SU-DHL-6 (cell line): ENCODE measurements around the gene SALL3.

Source experiments
- H2AFZ ChIP-seq: fragments of 200-600 bp; sonication (generic); 2 replicates; pipeline ENCODE4 v1.6.1; 2014; ENCODE audit warnings: low read depth, mild to moderate bottlenecking, moderate library complexity, mixed read lengths, antibody characterized with exemption, low read length; ENCODE audit not compliant: severe bottlenecking
- H3F3A ChIP-seq: fragments of 200-600 bp; shearing (Covaris generic); 2 replicates; pipeline ENCODE4 v1.6.0; 2016; ENCODE audit warnings: antibody characterized with exemption, mild to moderate bottlenecking; ENCODE audit not compliant: insufficient read depth
- H3K27ac ChIP-seq: fragments of 200-600 bp; sonication (generic); 2 replicates; pipeline ENCODE4 v1.5.1; 2016; ENCODE audit warnings: low read depth, mild to moderate bottlenecking, low read length, moderate library complexity, mixed read lengths
- H3K27me3 ChIP-seq: fragments of 200-600 bp; sonication (generic), shearing (Covaris generic); 2 replicates; pipeline ENCODE4 v1.6.0; 2014; ENCODE audit warnings: mild to moderate bottlenecking, low read length
- H3K36me3 ChIP-seq: fragments of 200-600 bp; sonication (generic); 2 replicates; pipeline ENCODE4 v1.6.1; 2014; ENCODE audit warnings: mild to moderate bottlenecking, low read length, mixed read lengths
- H3K4me2 ChIP-seq: fragments of 300-600, 200-600 bp; shearing (Covaris generic), sonication (generic); 2 replicates; pipeline ENCODE4 v1.6.0; 2014; ENCODE audit warnings: low read length, low read depth, mild to moderate bottlenecking; ENCODE audit not compliant: poor library complexity, severe bottlenecking
- H3K4me3 ChIP-seq: fragments of 200-600 bp; sonication (generic); 2 replicates; pipeline ENCODE4 v1.5.1; 2014; ENCODE audit warnings: antibody characterized with exemption, low read length, mild to moderate bottlenecking, mixed read lengths; ENCODE audit not compliant: insufficient read depth, poor library complexity, severe bottlenecking
- H3K79me2 ChIP-seq: fragments of 200-600 bp; sonication (generic); 2 replicates; pipeline ENCODE4 v1.6.1; 2014; ENCODE audit warnings: mild to moderate bottlenecking, low read length, moderate library complexity; ENCODE audit not compliant: insufficient read depth
- H3K9ac ChIP-seq: fragments of 200-600 bp; sonication (generic); 2 replicates; pipeline ENCODE4 v1.7.0; 2014; ENCODE audit warnings: mild to moderate bottlenecking, low read length
- H3K9me2 ChIP-seq: fragments of 200-600 bp; sonication (generic); replicated peaks from 2 replicates; pipeline ENCODE4 v1.6.1; 2014; ENCODE audit warnings: low read length; ENCODE audit not compliant: insufficient read depth
- H3K9me3 ChIP-seq: fragments of 200-600 bp; sonication (generic); 2 replicates; pipeline ENCODE4 v1.6.1; 2014; ENCODE audit warnings: low read length, mixed read lengths; ENCODE audit not compliant: insufficient read depth
- H4K20me1 ChIP-seq: fragments of 200-600 bp; sonication (generic); 2 replicates; pipeline ENCODE4 v1.6.1; 2014; ENCODE audit warnings: low read depth, mild to moderate bottlenecking, antibody characterized with exemption, low read length, moderate library complexity, mixed read lengths
- CTCF ChIP-seq: fragments of 200-600 bp; sonication (generic); IDR thresholded peaks from one replicate; pipeline ENCODE4 v1.5.1; 2017; ENCODE audit warnings: antibody characterized with exemption, mild to moderate bottlenecking, low read length, moderate library complexity; ENCODE audit not compliant: insufficient read depth, poor library complexity, severe bottlenecking
- EZH2phosphoT487 ChIP-seq: fragments of 200-600 bp; sonication (generic), shearing (Covaris generic); conservative IDR thresholded peaks from 2 replicates; pipeline ENCODE4 v1.6.1; 2018; ENCODE audit warnings: mild to moderate bottlenecking, antibody characterized with exemption, low read length, moderate library complexity, mixed read lengths

SALL3 gene

DNA sequence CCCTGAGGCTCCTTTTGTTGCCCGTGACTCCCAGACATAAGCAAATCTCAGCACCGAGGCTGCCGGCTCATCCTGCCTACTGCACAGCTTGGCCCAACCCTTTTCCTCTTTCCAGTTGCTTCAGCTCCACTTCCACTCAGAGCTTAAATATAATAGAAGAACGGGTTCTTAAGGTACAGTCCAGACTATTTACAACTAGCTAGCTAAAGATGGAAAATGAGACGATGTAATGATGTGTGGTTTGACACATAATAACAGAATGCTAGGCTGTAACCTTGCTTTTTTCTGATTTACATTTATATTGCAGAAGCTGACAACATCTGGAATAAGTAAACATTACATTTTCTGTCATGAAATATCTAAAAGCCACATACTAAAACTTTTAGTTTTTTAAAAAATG, 62.7 kb downstream of the SALL3 start:
- H3K4me3 ChIP-seq = no peak overlapping the region
- no peaks in the 10 kb centered on the region for H3F3A ChIP-seq
- TF ChIP-seq CTCF = no peak
- TF ChIP-seq EZH2phosphoT487 = no peak
- no peak overlapping the region for H3K27ac ChIP-seq
- H4K20me1 ChIP-seq = no peaks in the 10 kb centered on the region
- no peaks in the 10 kb centered on the region for H3K9me2 ChIP-seq
- H3K9me3 ChIP-seq = 0 out of 2 replicates have a peak, but pooled peaks cover 4% of the 10 kb centered on the region
- H3K79me2 ChIP-seq = no peaks in the 10 kb centered on the region
- H2AFZ ChIP-seq = no peak overlapping the region
- H3K36me3 ChIP-seq = no peaks in the 10 kb centered on the region
- H3K9ac ChIP-seq = no peak overlapping the region
- no peaks in the 10 kb centered on the region for H3K27me3 ChIP-seq
- no peak overlapping the region for H3K4me2 ChIP-seq

DNA sequence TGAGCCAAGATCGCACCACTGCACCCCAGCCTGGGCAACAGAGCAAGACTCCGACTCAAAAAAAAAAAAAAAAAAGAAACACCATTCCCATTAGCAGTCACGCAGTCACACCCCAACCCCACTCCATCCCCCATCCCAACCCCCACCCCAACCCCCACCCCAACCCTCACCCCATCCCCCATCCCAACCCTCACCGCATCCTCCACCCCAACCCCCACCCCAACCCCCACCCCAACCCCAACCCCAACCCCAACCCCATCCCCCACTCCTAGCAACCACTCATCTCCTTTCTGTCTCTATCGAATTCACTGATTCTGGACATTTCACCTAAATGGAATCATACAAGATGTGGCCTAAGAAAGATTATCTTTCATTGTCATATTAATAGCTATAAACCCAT, 63.7 kb downstream of the SALL3 start:
- H3K27me3 ChIP-seq = no peaks in the 10 kb centered on the region
- no peak overlapping the region for H2AFZ ChIP-seq
- H4K20me1 ChIP-seq = no peaks in the 10 kb centered on the region
- H3K9me3 ChIP-seq = 0 out of 2 replicates have a peak, but pooled peaks cover 4% of the 10 kb centered on the region
- no peaks in the 10 kb centered on the region for H3K79me2 ChIP-seq
- H3K4me2 ChIP-seq = no peak overlapping the region
- TF ChIP-seq CTCF (no peak), EZH2phosphoT487 (no peak)
- no peak overlapping the region for H3K9ac ChIP-seq
- no peak overlapping the region for H3K4me3 ChIP-seq
- no peaks in the 10 kb centered on the region for H3F3A ChIP-seq
- H3K27ac ChIP-seq = no peak overlapping the region
- H3K36me3 ChIP-seq = no peaks in the 10 kb centered on the region
- H3K9me2 ChIP-seq = no peaks in the 10 kb centered on the region

GRCh38 chr18:79046522-79046921, 66.9 kb downstream of the SALL3 start:
- Histone ChIP-seq H3K9me2 (no peaks in the 10 kb centered on the region), H3K4me2 (no peak overlapping the region), H3K27me3 (no peaks in the 10 kb centered on the region), H4K20me1 (no peaks in the 10 kb centered on the region), H3K9me3 (no peaks in the 10 kb centered on the region), H3K27ac (no peak overlapping the region), H3K9ac (no peak overlapping the region), H3F3A (no peaks in the 10 kb centered on the region), H3K4me3 (no peak overlapping the region), H3K36me3 (no peaks in the 10 kb centered on the region), H3K79me2 (no peaks in the 10 kb centered on the region), H2AFZ (no peak overlapping the region)
- TF ChIP-seq CTCF (no peak), EZH2phosphoT487 (no peak)
